CD4-positive, alpha-beta T cell treated with Interleukin-6 at 100 ng/mL for 8 hours (primary cell): ENCODE data around the gene HIPK4.
"Not testable (repeated sequence)": the region's sequence is repeated elsewhere in the genome, so short reads cannot be mapped to it uniquely, and the experiment has no call there.

ENCODE experiments used
- DNase-seq: peaks from one replicate; pipeline ENCODE4 v3.0.0-alpha.2; 2020; ENCODE audit warnings: mixed read lengths, low spot score

Gene HIPK4

GRCh38 chr19:40416918-40417642 is 27.1 kb upstream of the HIPK4 start:
- no peak for DNase-seq

GRCh38 chr19:40415768-40416167 is 25.8 kb upstream of the HIPK4 start:
- DNase-seq = no peak

GRCh38 chr19:40414542-40415535 is 24.9 kb upstream of the HIPK4 start:
- DNase-seq = no peak

- no peak for DNase-seq
These were observed 23.4 kb upstream of the HIPK4 start, which contains the start of gene PRX for GRCh38 chr19:40413291-40413845. PRX (minus strand) TSS chr19:40413378; CDS start chr19:40407932, 5,446 bp downstream.

- no peak for DNase-seq
These were observed 22.9 kb upstream of the HIPK4 start for GRCh38 chr19:40412866-40413265.

GRCh38 chr19:40411958-40412499 is 22.0 kb upstream of the HIPK4 start:
- no peak for DNase-seq

- no peak for DNase-seq
These were observed 21.3 kb upstream of the HIPK4 start for GRCh38 chr19:40411125-40411842.

GRCh38 chr19:40410030-40410389 is 20.0 kb upstream of the HIPK4 start:
- DNase-seq = no peak

GRCh38 chr19:40408598-40408925 is 18.6 kb upstream of the HIPK4 start:
- not testable (repeated sequence) for DNase-seq

GRCh38 chr19:40407714-40408597 is 18.0 kb upstream of the HIPK4 start:
- DNase-seq = no peak

GRCh38 chr19:40403262-40403984 is 13.4 kb upstream of the HIPK4 start:
- DNase-seq = peak; percentile 79

- DNase-seq = no peak
These were observed 10.6 kb upstream of the HIPK4 start for GRCh38 chr19:40400559-40400958.

- peak; percentile 71 for DNase-seq
These were observed 8.6 kb upstream of the HIPK4 start for GRCh38 chr19:40398417-40399131.

GRCh38 chr19:40397568-40397906 is 7.6 kb upstream of the HIPK4 start:
- no peak for DNase-seq

GRCh38 chr19:40396886-40397567 is 7.0 kb upstream of the HIPK4 start:
- DNase-seq = no peak

GRCh38 chr19:40395956-40396355 is 6.0 kb upstream of the HIPK4 start:
- DNase-seq = no peak

- DNase-seq = no peak
These were observed 4.8 kb upstream of the HIPK4 start for GRCh38 chr19:40394816-40395210.

- no peak for DNase-seq
These were observed 4.2 kb upstream of the HIPK4 start for GRCh38 chr19:40393894-40394815.
